ENCODE results near the gene REXO5.
"Not testable (repeated sequence)": the region's sequence is repeated elsewhere in the genome, so short reads cannot be mapped to it uniquely, and the experiment has no call there.

The REXO5 gene

GRCh38 chr16:20806168-20807050 is at the start of gene REXO5, which contains the start of gene ERI2:
TSS of gene REXO5 (plus strand) at chr16:20806527. CDS start at chr16:20806954, 427 bp downstream.
TSS of gene ERI2 (minus strand) at chr16:20806472. CDS start at chr16:20806430, 42 bp downstream.
- peak in 2 of 3 experiments; percentile 35 to 48 for TF ChIP-seq CTCF (IDR thresholded peaks at IDR 0.05; ENCODE audit: unreplicated experiment in 3 of 3)
- Mint-ChIP-seq H3K27ac (peak within 1 kb of the TSS; percentile 92 to 96 (median 95)), H3K27me3 (ENCODE audit: low read depth) (no peaks in the 10 kb centered on the region), H3K9me3 (no peaks in the 10 kb centered on the region), H3K36me3 (ENCODE audit: low read depth) (no peaks in the 10 kb centered on the region), H3K4me3 (peak within 1 kb of the TSS; percentile 95 to 99 (median 98)), H3K4me1 (peaks cover 12% of the 10 kb centered on the region)

- H3K9me3 Mint-ChIP-seq: peaks cover 17% of the 10 kb centered on the region
- H3K4me1 Mint-ChIP-seq: no peaks in the 10 kb centered on the region
- H3K27ac Mint-ChIP-seq: peak overlapping the region; percentile 58 to 96 (median 95)
- no peak overlapping the region for H3K4me3 Mint-ChIP-seq
- H3K27me3 Mint-ChIP-seq (ENCODE audit: low read depth): no peaks in the 10 kb centered on the region
- peaks cover 18% of the 10 kb centered on the region for H3K36me3 Mint-ChIP-seq (ENCODE audit: low read depth)
- TF ChIP-seq CTCF (IDR thresholded peaks at IDR 0.05; ENCODE audit: unreplicated experiment in 3 of 3): no peak
Measured at GRCh38 chr16:20760346-20760745, 46.0 kb upstream of the REXO5 start.

- peaks cover 17% of the 10 kb centered on the region for H3K9me3 Mint-ChIP-seq
- no peak for TF ChIP-seq CTCF (IDR thresholded peaks at IDR 0.05; ENCODE audit: unreplicated experiment in 3 of 3)
- no peak overlapping the region for H3K4me3 Mint-ChIP-seq
- no peaks in the 10 kb centered on the region for H3K27me3 Mint-ChIP-seq (ENCODE audit: low read depth)
- peaks cover 18% of the 10 kb centered on the region for H3K36me3 Mint-ChIP-seq (ENCODE audit: low read depth)
- H3K27ac Mint-ChIP-seq: peak overlapping the region in 2 of 3 experiments; percentile 95 to 96
- H3K4me1 Mint-ChIP-seq: no peaks in the 10 kb centered on the region
Measured at GRCh38 chr16:20761175-20761574, 45.2 kb upstream of the REXO5 start.

GRCh38 chr16:20762404-20763123 is 43.8 kb upstream of the REXO5 start:
- no peaks in the 10 kb centered on the region for H3K27me3 Mint-ChIP-seq (ENCODE audit: low read depth)
- H3K27ac Mint-ChIP-seq: peak overlapping the region; percentile 79 to 94 (median 93)
- H3K9me3 Mint-ChIP-seq: peaks cover 17% of the 10 kb centered on the region
- H3K36me3 Mint-ChIP-seq (ENCODE audit: low read depth): peaks cover 18% of the 10 kb centered on the region
- H3K4me1 Mint-ChIP-seq: no peaks in the 10 kb centered on the region
- H3K4me3 Mint-ChIP-seq: peak overlapping the region in 1 of 3 experiments; percentile 7
- no peak for TF ChIP-seq CTCF (IDR thresholded peaks at IDR 0.05; ENCODE audit: unreplicated experiment in 3 of 3)

GRCh38 chr16:20763461-20764232 is 42.7 kb upstream of the REXO5 start, which contains the start of gene ACSM3:
TSS of gene ACSM3 (plus strand) at chr16:20764014. CDS start at chr16:20770035, 6,021 bp downstream.
- no peaks in the 10 kb centered on the region for H3K4me1 Mint-ChIP-seq
- H3K27ac Mint-ChIP-seq: peak within 1 kb of the TSS; percentile 79 to 94 (median 93)
- H3K4me3 Mint-ChIP-seq: peak within 1 kb of the TSS; percentile 71 to 82 (median 82)
- peaks cover 18% of the 10 kb centered on the region for H3K36me3 Mint-ChIP-seq (ENCODE audit: low read depth)
- H3K27me3 Mint-ChIP-seq (ENCODE audit: low read depth): no peaks in the 10 kb centered on the region
- TF ChIP-seq CTCF (IDR thresholded peaks at IDR 0.05; ENCODE audit: unreplicated experiment in 3 of 3): no peak
- H3K9me3 Mint-ChIP-seq: peaks cover 17% of the 10 kb centered on the region

- not testable (repeated sequence) for H3K27me3 Mint-ChIP-seq (ENCODE audit: low read depth); H3K4me1 Mint-ChIP-seq
- Mint-ChIP-seq H3K9me3 (peaks cover 17% of the 10 kb centered on the region), H3K27ac (peak overlapping the region in 2 of 3 experiments; percentile 41 to 72), H3K36me3 (ENCODE audit: low read depth) (peaks cover 18% of the 10 kb centered on the region), H3K4me3 (peak overlapping the region in 1 of 3 experiments; percentile 16)
Measured at GRCh38 chr16:20764448-20764847, 41.9 kb upstream of the REXO5 start.

All from nephron (organoid).